Measurements from ENCODE around the gene PLEKHA1.

PLEKHA1 gene

GRCh38 chr10:122469848-122470247 is 95.3 kb downstream of the PLEKHA1 start:
- Histone ChIP-seq H3K9ac (ENCODE audit: low read length) (no peak overlapping the region), H3K27ac (ENCODE audit: low read length) (no peak overlapping the region), H3K4me3 (ENCODE audit: low read length) (no peak overlapping the region), H3K9me3 (ENCODE audit: insufficient read depth, low read length) (no peaks in the 10 kb centered on the region), H4K20me1 (ENCODE audit: insufficient read depth, low read length) (no peaks in the 10 kb centered on the region), H3K36me3 (replicated peaks; ENCODE audit: low read depth, low read length) (no peaks in the 10 kb centered on the region), H3K4me1 (ENCODE audit: low read length) (no peaks in the 10 kb centered on the region), H3K4me2 (ENCODE audit: low read length) (no peak overlapping the region), H3K27me3 (ENCODE audit: low read depth, low read length) (peaks cover 11% of the 10 kb centered on the region; the same call in 1 of the 2 replicates), H3K79me2 (ENCODE audit: low read length) (no peaks in the 10 kb centered on the region), H2AFZ (ENCODE audit: low read depth, low read length) (no peak overlapping the region)
- TF ChIP-seq, protein P1, sequence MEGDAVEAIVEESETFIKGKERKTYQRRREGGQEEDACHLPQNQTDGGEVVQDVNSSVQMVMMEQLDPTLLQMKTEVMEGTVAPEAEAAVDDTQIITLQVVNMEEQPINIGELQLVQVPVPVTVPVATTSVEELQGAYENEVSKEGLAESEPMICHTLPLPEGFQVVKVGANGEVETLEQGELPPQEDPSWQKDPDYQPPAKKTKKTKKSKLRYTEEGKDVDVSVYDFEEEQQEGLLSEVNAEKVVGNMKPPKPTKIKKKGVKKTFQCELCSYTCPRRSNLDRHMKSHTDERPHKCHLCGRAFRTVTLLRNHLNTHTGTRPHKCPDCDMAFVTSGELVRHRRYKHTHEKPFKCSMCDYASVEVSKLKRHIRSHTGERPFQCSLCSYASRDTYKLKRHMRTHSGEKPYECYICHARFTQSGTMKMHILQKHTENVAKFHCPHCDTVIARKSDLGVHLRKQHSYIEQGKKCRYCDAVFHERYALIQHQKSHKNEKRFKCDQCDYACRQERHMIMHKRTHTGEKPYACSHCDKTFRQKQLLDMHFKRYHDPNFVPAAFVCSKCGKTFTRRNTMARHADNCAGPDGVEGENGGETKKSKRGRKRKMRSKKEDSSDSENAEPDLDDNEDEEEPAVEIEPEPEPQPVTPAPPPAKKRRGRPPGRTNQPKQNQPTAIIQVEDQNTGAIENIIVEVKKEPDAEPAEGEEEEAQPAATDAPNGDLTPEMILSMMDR (IDR thresholded peaks at IDR 0.05; ENCODE audit: low read depth, low read length): no peak
- TF ChIP-seq EZH2phosphoT487 (IDR thresholded peaks at IDR 0.05; ENCODE audit: low read depth): no peak

GRCh38 chr10:122471531-122472177 is 97.1 kb downstream of the PLEKHA1 start:
- no peak overlapping the region for H3K4me3 ChIP-seq (ENCODE audit: low read length)
- H3K9me3 ChIP-seq (ENCODE audit: insufficient read depth, low read length): no peaks in the 10 kb centered on the region
- no peaks in the 10 kb centered on the region for H3K4me1 ChIP-seq (ENCODE audit: low read length)
- no peak overlapping the region for H2AFZ ChIP-seq (ENCODE audit: low read depth, low read length)
- H3K27me3 ChIP-seq (ENCODE audit: low read depth, low read length): peaks cover 8% of the 10 kb centered on the region; the same call in 1 of the 2 replicates
- H3K79me2 ChIP-seq (ENCODE audit: low read length): no peaks in the 10 kb centered on the region
- no peak overlapping the region for H3K4me2 ChIP-seq (ENCODE audit: low read length)
- no peak overlapping the region for H3K9ac ChIP-seq (ENCODE audit: low read length)
- H3K27ac ChIP-seq (ENCODE audit: low read length): no peak overlapping the region
- TF ChIP-seq EZH2phosphoT487 (IDR thresholded peaks at IDR 0.05; ENCODE audit: low read depth): no peak
- TF ChIP-seq, protein P1 (IDR thresholded peaks at IDR 0.05; ENCODE audit: low read depth, low read length): no peak
- H4K20me1 ChIP-seq (ENCODE audit: insufficient read depth, low read length): no peaks in the 10 kb centered on the region
- no peaks in the 10 kb centered on the region for H3K36me3 ChIP-seq (replicated peaks; ENCODE audit: low read depth, low read length)

DNA sequence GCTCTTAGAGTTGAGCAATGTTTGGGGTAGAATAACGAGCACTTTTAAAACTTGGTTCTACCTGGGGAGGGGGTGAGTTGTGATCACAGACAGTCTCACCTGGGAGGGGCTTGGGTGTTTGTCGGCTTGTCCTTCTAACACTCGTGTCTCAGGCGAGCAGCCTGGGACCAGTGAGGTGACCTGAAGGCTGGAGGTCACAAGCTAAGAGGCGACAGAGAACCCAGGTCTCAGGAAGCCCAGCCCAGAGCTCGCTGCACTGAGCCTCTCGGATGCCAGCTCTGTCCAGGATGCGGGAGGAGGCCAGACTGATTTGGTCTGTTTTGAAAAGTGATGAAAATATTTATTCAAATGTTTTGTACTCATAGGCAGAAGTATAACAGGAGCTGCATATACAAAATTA is 98.6 kb downstream of the PLEKHA1 start:
- no peak overlapping the region for H3K4me3 ChIP-seq (ENCODE audit: low read length)
- no peaks in the 10 kb centered on the region for H4K20me1 ChIP-seq (ENCODE audit: insufficient read depth, low read length)
- no peaks in the 10 kb centered on the region for H3K27me3 ChIP-seq (ENCODE audit: low read depth, low read length)
- no peaks in the 10 kb centered on the region for H3K79me2 ChIP-seq (ENCODE audit: low read length)
- no peaks in the 10 kb centered on the region for H3K4me1 ChIP-seq (ENCODE audit: low read length)
- TF ChIP-seq, protein P1 (IDR thresholded peaks at IDR 0.05; ENCODE audit: low read depth, low read length): no peak
- no peak for TF ChIP-seq EZH2phosphoT487 (IDR thresholded peaks at IDR 0.05; ENCODE audit: low read depth)
- H3K36me3 ChIP-seq (replicated peaks; ENCODE audit: low read depth, low read length): no peaks in the 10 kb centered on the region
- H3K27ac ChIP-seq (ENCODE audit: low read length): no peak overlapping the region
- H2AFZ ChIP-seq (ENCODE audit: low read depth, low read length): no peak overlapping the region
- H3K9me3 ChIP-seq (ENCODE audit: insufficient read depth, low read length): no peaks in the 10 kb centered on the region
- no peak overlapping the region for H3K9ac ChIP-seq (ENCODE audit: low read length)
- H3K4me2 ChIP-seq (ENCODE audit: low read length): no peak overlapping the region

DNA sequence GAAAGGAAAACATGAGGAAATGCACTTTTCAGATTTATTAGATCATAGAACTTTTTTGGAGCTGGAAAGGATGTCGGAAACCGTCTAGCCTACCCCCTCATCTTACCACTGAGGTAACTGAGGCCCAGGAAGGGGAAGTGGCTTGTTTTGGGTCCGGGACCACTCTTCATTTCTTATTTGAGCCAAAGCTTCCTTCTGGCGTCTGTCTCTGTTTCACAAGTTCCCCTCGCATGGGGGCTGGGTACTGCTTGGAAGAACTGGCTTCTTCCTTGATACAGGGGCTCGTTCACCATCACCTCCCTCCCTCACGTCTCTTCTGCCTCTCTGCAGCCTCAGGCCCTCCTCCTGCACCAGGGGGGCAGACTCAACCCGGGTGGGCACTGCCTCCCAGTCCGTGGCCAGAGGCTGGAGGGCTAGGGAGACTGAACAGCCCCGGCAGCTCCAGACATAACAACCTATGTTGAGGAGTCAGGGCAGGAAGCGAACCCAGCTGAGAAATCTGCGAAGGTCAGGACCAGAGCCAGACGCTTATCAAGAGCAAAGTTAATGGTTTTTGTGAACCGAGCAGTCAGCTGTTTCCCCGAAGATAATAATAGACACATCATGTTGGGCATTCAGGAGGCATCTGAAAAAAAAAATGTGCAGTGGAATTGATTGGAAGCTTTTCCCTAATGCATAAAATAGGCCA is 99.8 kb downstream of the PLEKHA1 start:
- Histone ChIP-seq H3K4me1 (ENCODE audit: low read length) (no peaks in the 10 kb centered on the region), H4K20me1 (ENCODE audit: insufficient read depth, low read length) (no peaks in the 10 kb centered on the region), H3K4me2 (ENCODE audit: low read length) (no peak overlapping the region), H3K9me3 (ENCODE audit: insufficient read depth, low read length) (no peaks in the 10 kb centered on the region), H3K4me3 (ENCODE audit: low read length) (no peak overlapping the region), H3K9ac (ENCODE audit: low read length) (no peak overlapping the region), H3K27ac (ENCODE audit: low read length) (no peak overlapping the region), H3K27me3 (ENCODE audit: low read depth, low read length) (no peaks in the 10 kb centered on the region), H3K79me2 (ENCODE audit: low read length) (no peaks in the 10 kb centered on the region), H3K36me3 (replicated peaks; ENCODE audit: low read depth, low read length) (no peaks in the 10 kb centered on the region), H2AFZ (ENCODE audit: low read depth, low read length) (no peak overlapping the region)
- TF ChIP-seq, protein P1 (IDR thresholded peaks at IDR 0.05; ENCODE audit: low read depth, low read length): no peak
- no peak for TF ChIP-seq EZH2phosphoT487 (IDR thresholded peaks at IDR 0.05; ENCODE audit: low read depth)
